Measurements from ENCODE around the gene BRCA2.

The BRCA2 gene

GRCh38 chr13:32385410-32385809, 70.1 kb downstream of the BRCA2 start:
- CTCF ChIA-PET, result interaction anchor here (0.6 to 1.3 kb wide), 2 partner anchors 154 to 196 kb away, joined by 3 to 5 read pairs; no protein-coding TSS in a partner anchor
- no peak overlapping the region for H3K4me3 ChIP-seq (ENCODE audit: low read depth, low read length)
- no peak for TF ChIP-seq CTCF (IDR thresholded peaks at IDR 0.05; ENCODE audit: insufficient read depth, low read length, missing control alignments)
- no peak for DNase-seq (ENCODE audit: low read depth, low spot score)
- POLR2A ChIA-PET, result no interaction called here

- H3K4me3 ChIP-seq (ENCODE audit: low read depth, low read length), result no peak overlapping the region
- TF ChIP-seq CTCF (IDR thresholded peaks at IDR 0.05; ENCODE audit: insufficient read depth, low read length, missing control alignments), result no peak
- no peak for DNase-seq (ENCODE audit: low read depth, low spot score)
- ChIA-PET CTCF (interaction anchor here (2.1 kb wide), 1 partner anchor 8 kb away, joined by 9 read pairs; no protein-coding TSS in a partner anchor), POLR2A (no interaction called here)
Measured at GRCh38 chr13:32390048-32390447, 74.7 kb downstream of the BRCA2 start.

- H3K4me3 ChIP-seq (ENCODE audit: low read depth, low read length), result no peak overlapping the region
- no peak for DNase-seq (ENCODE audit: low read depth, low spot score)
- no peak for TF ChIP-seq CTCF (IDR thresholded peaks at IDR 0.05; ENCODE audit: insufficient read depth, low read length, missing control alignments)
- CTCF ChIA-PET, result interaction anchor here (2.1 kb wide), 1 partner anchor 9 kb away, joined by 9 read pairs; no protein-coding TSS in a partner anchor
- POLR2A ChIA-PET, result no interaction called here
Measured at GRCh38 chr13:32390484-32390883, 75.2 kb downstream of the BRCA2 start.

GRCh38 chr13:32391101-32391619, 75.9 kb downstream of the BRCA2 start:
- no peak for DNase-seq (ENCODE audit: low read depth, low spot score)
- POLR2A ChIA-PET, result no interaction called here
- H3K4me3 ChIP-seq (ENCODE audit: low read depth, low read length), result no peak overlapping the region
- CTCF ChIA-PET, result interaction anchor here (2.1 kb wide), 1 partner anchor 10 kb away, joined by 9 read pairs; no protein-coding TSS in a partner anchor
- no peak for TF ChIP-seq CTCF (IDR thresholded peaks at IDR 0.05; ENCODE audit: insufficient read depth, low read length, missing control alignments)

GRCh38 chr13:32403108-32403507, 87.8 kb downstream of the BRCA2 start:
- H3K4me3 ChIP-seq (ENCODE audit: low read depth, low read length), result no peak overlapping the region
- DNase-seq (ENCODE audit: low read depth, low spot score), result no peak
- TF ChIP-seq CTCF (IDR thresholded peaks at IDR 0.05; ENCODE audit: insufficient read depth, low read length, missing control alignments), result no peak
- ChIA-PET POLR2A (no interaction called here), CTCF (no interaction called here)

GRCh38 chr13:32407854-32408253, 92.5 kb downstream of the BRCA2 start:
- no peak overlapping the region for H3K4me3 ChIP-seq (ENCODE audit: low read depth, low read length)
- ChIA-PET CTCF (no interaction called here), POLR2A (no interaction called here)
- no peak for TF ChIP-seq CTCF (IDR thresholded peaks at IDR 0.05; ENCODE audit: insufficient read depth, low read length, missing control alignments)
- no peak for DNase-seq (ENCODE audit: low read depth, low spot score)

Measured in AG04449 (cell line).